GM12875 (cell line): ENCODE results near the gene DEFB123.
"Not testable (repeated sequence)": the region's sequence is repeated elsewhere in the genome, so short reads cannot be mapped to it uniquely, and the experiment has no call there.

Source experiments
- H3K4me3 ChIP-seq: one replicate; pipeline ENCODE4 v1.5.1; 2011; ENCODE audit warnings: low read depth, low read length, control low read depth
- CTCF ChIP-seq: IDR thresholded peaks from 2 replicates; pipeline ENCODE4 v1.5.1; 2011; ENCODE audit warnings: low read depth, mild to moderate bottlenecking, control low read depth, inconsistent platforms, low read length, moderate library complexity, borderline replicate concordance; ENCODE audit not compliant: insufficient read depth

The DEFB123 gene

GRCh38 chr20:31415653-31416052, 24.8 kb upstream of the DEFB123 start:
- no peak for TF ChIP-seq CTCF

GRCh38 chr20:31418307-31418706, 22.1 kb upstream of the DEFB123 start:
- TF ChIP-seq CTCF: no peak
- H3K4me3 ChIP-seq: no peak overlapping the region

More at GRCh38 chr20:31415653-31416052, 24.8 kb upstream of the DEFB123 start:
- no peak overlapping the region for H3K4me3 ChIP-seq

GRCh38 chr20:31425797-31426196, 14.6 kb upstream of the DEFB123 start:
- H3K4me3 ChIP-seq: no peak overlapping the region
- TF ChIP-seq CTCF: no peak

- not testable (repeated sequence) for H3K4me3 ChIP-seq
Measured at GRCh38 chr20:31426891-31427551, 13.4 kb upstream of the DEFB123 start.

- not testable (repeated sequence) for H3K4me3 ChIP-seq
Measured at GRCh38 chr20:31427576-31427975, 12.9 kb upstream of the DEFB123 start.

- no peak for TF ChIP-seq CTCF
- H3K4me3 ChIP-seq: no peak overlapping the region
Measured at GRCh38 chr20:31430568-31431115, 9.8 kb upstream of the DEFB123 start.

- no peak overlapping the region for H3K4me3 ChIP-seq
- no peak for TF ChIP-seq CTCF
Measured at GRCh38 chr20:31446084-31446819, 5.8 kb downstream of the DEFB123 start.
